OCI-LY3 (cell line): ENCODE results near the gene PHPT1.

Experiments
- EZH2phosphoT487 ChIP-seq: fragments of 200-600 bp; shearing (Covaris generic); IDR thresholded peaks from 2 replicates; pipeline ENCODE4 v1.6.1; 2018; ENCODE audit warnings: antibody characterized with exemption, mixed run types, low read depth
- TF ChIP-seq, protein P1 (sequence below): fragments of 200-600, 300-600 bp; sonication (generic); IDR thresholded peaks from 2 replicates; pipeline ENCODE4 v1.5.1; 2014; ENCODE audit warnings: antibody characterized with exemption, low read length, low read depth

GRCh38 chr9:136840877-136841645 is 8.1 kb upstream of the PHPT1 start:
- TF ChIP-seq, protein P1, sequence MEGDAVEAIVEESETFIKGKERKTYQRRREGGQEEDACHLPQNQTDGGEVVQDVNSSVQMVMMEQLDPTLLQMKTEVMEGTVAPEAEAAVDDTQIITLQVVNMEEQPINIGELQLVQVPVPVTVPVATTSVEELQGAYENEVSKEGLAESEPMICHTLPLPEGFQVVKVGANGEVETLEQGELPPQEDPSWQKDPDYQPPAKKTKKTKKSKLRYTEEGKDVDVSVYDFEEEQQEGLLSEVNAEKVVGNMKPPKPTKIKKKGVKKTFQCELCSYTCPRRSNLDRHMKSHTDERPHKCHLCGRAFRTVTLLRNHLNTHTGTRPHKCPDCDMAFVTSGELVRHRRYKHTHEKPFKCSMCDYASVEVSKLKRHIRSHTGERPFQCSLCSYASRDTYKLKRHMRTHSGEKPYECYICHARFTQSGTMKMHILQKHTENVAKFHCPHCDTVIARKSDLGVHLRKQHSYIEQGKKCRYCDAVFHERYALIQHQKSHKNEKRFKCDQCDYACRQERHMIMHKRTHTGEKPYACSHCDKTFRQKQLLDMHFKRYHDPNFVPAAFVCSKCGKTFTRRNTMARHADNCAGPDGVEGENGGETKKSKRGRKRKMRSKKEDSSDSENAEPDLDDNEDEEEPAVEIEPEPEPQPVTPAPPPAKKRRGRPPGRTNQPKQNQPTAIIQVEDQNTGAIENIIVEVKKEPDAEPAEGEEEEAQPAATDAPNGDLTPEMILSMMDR, result no peak
- no peak for TF ChIP-seq EZH2phosphoT487
